HG02763 (cell line): Measurements from ENCODE around the gene CANT1.

Source experiments
- ATAC-seq: cut with Tn5 transposase; IDR thresholded peaks from one replicate; pipeline ENCODE4 v1.9.1; 2021; ENCODE audit warnings: mild to moderate bottlenecking, moderate library complexity; ENCODE audit not compliant: unreplicated experiment

Gene CANT1

DNA sequence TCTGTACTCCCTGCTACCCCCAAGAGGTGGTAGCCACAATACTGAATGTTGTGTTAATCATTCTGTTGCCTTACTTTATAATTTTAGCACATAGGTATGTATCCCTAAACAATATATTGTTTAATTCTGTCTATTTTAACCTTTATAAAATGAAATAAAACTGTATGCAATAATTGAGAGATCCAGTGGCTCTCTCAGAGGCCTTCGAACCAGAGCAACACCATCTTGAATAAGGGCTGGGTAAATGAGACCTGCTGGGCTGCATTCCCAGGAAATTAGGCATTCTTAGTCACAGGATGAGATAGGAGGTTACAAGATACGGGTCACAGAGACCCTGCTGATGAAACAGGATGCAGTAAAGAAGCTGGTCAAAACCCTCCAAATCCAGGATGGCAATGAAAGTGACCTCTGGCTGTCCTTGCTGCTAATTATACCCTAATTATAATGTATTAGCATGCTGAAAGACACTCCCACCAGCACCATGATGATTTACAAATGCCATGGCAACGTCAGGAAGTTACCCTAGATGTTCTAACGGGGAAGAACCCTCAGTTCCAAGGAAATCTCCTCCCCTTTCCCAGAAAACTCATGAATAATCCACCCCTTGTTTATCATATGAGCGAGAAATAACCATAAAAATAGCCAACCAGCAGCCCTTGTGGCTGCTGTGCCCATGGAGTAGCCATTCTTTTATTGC, 2.0 kb upstream of the CANT1 start:
- no peak for ATAC-seq

DNA sequence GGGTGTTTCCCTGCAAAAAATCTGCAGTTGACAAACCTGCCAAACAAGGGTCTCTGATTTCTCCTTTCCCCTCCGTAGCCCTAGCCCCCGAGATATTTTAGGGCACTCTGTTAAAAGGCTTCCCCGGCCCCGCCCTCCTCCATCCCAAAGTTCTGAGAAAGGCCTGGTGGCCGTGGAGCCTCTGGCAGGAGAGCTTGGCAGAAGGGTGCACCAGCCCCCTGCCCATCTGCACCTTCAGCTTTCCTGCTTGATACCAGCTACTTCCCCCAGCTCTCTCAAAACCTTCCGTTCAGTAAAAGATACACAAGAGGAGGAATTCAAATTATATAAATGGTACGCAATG, 711 bp upstream of the CANT1 start:
- ATAC-seq = no peak

DNA sequence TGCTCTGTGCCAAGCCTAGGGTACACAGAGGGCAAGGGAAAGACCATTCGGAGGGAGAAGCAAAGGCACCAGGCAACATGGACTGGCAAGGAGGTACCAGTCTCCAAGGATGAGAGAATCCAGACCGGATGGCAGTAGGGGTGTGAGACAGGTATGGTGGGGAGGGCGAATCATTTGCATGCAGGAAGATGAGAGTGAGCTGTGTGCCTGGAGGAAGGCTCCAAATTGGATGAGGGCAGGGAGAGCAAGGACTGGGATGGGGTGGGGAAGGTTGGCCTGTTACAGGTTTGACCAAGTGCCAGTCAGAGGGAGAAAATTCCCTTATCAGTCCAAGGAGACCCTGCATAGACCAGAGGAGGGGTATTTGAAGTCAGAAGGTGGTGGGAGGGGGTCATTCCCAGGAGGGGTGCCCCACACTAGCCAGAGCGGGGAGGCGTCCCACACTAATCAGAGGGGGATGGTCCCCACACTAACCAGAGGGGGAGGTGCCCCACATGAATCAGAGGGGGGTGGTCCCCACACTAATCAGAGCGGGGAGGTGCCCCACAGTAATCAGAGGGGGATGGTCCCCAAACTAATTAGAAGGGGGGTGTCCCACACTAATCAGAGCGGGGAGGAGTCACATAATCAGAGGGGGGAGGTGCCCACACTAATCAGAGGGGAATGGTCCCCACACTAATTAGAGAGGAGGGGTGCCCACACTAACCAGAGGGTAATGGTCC, 737 bp downstream of the CANT1 start:
- ATAC-seq = no peak

DNA sequence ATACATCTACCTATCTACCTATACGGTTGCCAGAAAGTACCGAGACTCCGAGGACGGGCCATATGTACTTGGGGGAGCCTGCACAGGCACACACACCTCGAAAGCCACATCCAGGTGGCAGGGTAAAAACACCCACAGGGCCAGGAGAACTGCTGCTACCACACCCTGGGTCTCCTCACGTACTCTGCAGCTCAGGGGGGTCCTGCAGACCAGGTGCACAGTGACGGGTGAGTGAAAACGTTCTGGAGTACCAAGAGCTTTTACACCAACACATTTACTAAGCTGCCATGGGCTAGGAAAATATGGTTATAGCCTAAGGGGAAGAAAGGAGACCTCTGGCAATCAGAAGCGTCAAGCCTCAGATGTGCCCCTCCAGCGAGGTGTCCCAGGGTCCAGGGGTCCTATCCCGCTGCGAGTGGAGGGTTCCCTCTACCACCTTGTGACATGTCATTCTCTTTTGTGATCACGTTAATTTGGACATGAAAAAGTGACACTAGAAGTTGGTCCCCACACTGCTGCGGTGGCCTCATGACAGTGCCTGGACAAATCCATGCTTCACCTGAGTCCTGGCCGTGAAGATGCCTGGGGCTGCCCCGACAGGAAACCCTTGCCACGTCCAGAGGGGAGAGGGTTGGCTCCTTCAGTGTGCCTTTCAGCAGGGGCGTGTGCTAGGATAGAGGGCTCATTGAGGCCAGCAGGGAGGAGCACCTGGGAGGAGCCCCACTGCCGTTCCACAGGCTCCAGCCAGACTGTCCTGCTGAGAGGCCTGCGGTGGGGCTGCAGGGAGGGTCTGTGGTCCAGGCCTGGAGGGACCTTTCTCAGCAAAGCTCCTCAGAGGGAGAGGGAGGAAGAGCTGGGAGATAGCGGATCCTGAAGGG, 1.8 kb downstream of the CANT1 start:
- no peak for ATAC-seq

DNA sequence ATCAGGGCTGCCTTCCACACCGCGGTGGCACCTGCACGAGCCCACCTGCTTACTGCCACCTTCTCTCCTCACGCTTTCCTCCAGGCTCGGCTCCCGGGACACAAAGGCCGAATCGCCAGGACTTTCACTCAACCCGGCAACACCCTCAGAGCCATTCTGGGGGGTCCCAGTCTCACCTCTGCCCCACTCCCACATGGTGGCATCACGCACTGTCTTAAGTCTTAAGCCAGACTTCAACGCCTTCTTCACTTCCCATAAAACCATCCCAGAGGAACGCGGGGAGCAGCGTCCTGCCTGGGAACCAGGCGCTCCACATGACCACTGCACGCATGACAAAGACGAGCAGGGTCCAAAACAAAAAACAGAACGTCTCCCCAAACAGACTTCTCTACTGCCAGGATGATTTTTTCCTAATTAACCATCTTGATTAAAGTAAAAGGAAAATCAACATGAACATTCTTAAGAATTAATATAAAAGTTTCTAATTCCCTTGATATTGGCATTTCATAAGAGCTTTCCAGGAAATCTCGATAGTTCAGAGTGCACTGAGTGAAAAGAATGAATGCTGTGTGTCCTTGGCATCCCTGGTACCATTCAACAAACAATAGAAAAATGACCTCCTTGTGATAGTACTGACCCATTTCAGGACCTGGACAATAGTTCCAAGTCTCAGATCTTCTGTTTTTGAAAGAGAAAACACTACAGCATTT, 2.6 kb downstream of the CANT1 start:
- no peak for ATAC-seq

DNA sequence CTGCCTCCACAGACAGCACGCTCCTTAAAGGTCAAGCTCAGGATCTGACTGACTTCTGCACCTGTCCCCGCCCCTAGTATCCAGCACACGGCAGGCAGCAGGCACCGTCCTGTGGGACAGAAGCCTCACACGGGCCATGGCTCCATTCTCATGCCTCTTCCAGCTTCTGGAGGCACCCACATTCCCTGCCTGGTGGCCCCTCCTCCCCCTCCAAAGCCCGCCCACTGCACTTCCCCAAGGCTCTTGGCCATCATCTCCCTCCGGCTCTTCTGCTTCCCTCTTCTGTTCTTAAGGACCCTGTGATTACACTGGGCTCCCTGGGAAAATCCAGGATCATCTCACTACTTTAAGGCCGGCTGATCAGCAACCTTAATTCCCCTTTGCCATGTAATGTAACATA, 3.5 kb downstream of the CANT1 start:
- no peak for ATAC-seq

DNA sequence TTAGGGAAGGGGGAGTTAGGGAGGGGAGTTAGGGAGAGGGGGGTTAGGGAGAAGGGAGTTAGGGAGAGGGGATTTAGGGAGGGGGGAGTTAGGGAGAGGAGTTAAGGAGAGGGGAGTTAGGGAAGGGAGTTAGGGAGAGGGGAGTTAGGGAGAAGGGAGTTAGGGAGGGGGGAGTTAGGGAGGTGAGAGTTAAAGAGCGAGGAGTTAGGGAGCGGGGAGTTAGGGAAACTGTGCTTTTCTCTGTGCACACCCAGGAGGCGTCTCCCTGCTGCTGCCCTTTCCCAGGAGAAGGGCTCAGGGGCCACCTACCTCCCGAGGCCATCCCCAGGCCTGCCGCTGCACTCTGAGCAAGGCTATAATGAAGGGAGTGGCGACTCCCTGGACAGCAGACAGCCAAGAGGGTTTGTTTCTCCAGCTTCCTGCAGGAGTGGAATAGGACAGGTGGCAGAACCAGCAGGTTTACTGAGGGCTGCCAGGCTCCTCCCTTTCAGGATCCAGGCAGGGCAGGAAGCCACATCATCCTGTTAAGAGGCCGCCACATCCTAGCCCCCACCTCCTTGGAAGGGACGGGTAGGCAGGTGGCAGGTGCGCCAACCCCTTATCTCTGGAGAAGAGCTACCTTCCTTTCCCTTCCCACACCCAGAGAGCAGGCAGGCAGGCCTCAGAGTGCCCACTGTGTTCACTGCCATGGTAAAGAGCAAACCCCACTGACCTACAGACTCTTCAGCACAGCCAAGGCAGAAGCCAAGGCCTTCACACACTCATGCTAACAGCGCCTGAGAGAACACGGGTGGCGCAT, 4.3 kb downstream of the CANT1 start:
- no peak for ATAC-seq

DNA sequence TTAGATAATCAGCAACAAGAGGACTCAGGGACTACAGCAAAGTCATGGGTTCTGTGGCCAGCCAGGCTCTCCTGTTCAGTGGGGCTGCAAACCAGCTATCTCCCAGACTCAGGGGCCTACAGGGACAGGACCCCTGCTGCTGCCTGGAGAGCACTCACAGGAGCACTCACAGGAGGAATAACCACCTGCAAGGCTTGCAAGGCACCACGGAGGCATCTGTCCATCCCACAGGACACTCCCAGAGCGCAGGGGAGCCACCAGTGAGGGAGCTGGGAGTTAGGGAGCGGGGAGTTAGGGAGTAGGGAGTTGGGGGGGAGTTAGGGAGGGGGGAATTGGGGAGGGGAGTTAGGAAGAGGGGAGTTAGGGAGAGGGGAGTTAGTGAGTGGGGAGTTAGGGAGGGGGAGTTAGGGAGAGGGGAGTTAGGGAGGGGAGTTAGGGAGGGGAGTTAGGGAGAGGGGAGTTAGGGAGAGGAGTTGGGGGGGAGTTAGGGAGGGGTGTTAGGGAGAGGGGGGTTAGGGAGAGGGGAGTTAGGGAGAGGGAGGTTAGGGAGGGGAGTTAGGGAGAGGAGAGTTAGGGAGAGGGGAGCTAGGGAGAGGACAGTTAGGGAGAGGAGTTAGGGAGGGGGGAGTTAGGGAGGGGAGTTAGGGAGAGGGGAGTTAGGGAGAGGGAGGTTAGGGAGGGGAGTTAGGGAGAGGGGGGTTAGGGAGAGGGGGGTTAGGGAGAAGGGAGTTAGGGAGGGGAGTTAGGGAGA, 5.7 kb downstream of the CANT1 start:
- ATAC-seq = no peak

DNA sequence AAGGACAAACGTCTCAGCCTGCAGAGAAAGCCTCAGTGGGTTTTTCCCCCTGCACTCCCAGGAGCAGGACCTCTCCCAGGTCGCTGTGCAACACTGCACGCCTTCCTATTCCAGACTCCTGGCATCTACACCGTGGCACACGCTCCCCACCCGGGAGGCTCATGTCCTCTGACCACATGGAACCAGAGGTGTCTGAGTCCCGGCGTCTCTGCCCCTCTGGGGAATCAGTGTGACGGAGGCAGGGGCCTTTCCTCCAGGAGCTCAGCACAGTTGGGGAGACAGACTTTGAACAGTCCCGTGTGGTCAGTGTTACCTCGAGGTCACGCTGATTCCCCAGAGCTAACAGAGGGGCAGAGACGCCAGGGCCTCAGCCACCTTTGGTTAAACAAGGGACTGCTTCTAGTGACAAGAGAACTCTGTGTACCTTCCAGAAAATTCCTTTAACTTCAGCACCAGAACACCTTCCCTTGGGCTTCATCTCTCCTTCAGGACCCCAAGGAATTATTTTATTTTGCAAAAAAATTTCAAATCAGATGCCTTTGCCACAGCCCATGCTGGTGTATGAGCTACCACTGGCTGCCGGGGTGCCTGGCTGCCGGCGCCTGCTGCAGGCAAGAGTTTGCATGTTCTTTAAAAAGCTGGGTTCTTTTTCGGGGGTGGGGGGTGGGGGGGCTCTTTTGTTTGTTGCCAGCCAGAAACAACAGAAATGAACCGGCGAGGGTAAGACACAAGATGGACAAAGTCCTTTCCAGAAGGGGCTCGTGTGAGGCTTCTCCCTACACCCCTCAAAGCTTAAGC, 6.6 kb downstream of the CANT1 start:
- ATAC-seq = no peak

DNA sequence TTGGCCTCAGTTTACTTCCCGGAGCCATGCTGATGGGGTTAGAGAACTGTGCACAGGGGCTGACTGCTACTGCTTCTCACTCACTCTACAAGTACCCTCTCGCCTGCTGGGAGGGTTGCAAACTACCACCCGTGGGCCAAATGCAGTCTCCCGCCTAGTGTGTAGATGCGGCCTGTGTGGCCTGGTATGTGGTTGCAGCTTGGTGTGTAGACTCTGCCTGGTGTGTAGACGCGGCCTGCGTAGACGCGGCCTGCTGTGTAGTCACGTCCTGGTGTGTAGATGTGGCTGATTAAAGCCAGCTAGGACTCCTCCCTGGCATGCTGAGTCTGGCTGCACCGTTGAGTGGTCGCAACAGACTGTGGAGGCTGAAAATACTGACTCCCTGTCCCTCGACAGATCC, 7.3 kb downstream of the CANT1 start:
- ATAC-seq = no peak

DNA sequence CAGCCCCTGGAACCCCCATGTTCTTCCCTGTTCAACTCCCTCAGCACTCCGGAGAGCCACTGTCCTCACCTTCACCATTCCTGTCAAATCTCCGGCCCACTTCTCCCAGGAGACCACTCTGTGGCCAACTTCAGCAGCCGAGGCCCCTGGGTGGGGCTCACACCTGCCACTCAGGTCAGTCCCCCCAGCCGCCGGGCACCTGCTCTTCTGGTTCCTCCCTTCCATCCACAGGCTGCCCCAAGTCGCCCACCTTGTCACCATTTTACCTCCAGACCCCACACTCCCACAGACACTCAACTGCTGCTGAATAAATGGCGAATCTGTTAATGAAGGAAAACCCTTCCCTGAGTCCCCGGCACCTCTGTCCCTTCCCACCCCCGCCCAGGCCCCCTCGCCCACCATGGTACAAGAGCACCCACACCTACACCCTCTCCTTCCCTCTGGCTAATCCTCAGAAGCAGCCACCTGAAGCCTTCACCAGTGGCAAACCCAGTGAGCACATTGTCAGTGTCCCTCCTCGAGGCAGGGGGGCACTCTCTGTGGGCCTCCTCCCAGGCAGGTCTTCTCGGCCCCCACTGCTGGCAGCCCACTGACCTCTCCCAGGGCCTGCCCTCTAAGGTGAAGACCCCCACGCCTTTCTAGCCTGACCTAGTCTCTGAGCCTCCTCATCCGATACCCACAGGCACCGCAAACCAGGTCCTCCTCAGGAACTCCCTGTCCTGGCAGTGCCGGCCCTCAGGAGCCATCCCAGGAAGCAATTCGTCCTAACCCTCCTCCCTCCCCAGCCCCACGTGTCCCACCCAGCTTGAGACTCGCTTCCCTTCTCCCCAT, 8.2 kb downstream of the CANT1 start:
- ATAC-seq = no peak

DNA sequence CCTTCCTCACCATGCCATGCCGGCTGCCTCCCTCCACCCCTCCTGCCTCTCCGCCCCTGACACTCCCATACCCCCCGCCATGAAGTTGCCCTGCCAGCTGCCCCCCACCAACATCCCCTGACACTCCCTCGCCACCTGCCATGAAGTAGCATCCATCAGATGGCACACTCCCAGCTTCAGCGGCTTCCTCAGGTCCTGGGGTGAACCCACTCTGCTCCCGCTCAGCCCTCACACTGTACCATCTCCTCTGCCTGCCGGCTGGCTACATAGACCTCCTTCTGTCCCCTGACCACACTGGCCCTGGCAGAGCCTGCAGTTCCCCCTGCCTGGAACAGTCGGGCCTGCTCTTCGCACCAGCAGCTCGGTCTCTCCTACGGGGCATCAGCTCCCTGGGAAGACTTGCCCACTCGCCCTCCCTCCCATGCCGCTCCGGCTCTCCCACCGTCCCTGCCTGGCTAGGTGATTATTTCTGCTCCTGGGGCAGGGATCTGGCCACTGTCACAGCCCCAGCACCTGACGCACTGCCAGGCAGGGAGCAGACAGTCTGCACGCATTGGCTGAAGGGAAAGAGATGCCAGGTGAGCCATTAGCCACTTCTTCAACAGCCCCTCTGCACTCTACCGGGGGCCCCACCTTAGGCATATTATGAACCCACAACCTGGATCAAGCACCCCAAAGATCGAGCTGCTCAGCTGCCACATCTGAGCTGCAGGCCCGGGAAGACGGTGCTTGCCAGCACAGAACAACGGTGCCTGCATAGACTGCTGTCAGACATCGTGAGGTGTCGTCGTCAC, 9.0 kb downstream of the CANT1 start:
- ATAC-seq = no peak

DNA sequence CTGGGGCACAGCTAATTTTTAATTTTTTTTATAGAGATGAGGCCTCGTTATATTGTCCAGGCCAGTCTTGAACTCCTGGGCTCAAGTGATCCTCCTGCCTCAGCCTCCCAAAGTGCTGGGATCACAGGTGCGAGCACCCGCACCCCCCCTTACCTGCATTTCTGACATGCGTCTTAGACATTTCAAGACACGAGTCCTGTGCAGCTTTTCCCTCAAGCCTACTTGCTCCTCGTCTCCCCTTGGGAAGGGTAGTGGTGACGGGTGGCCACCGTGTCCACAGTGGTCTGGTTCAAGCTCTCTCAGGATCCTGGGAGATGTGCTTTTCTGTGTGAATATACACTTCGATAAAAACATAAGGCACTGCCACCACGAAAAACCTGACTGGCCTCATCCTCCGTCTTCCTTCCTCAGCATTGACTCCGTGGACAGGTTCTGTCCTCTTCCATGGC, 9.6 kb downstream of the CANT1 start:
- no peak for ATAC-seq

DNA sequence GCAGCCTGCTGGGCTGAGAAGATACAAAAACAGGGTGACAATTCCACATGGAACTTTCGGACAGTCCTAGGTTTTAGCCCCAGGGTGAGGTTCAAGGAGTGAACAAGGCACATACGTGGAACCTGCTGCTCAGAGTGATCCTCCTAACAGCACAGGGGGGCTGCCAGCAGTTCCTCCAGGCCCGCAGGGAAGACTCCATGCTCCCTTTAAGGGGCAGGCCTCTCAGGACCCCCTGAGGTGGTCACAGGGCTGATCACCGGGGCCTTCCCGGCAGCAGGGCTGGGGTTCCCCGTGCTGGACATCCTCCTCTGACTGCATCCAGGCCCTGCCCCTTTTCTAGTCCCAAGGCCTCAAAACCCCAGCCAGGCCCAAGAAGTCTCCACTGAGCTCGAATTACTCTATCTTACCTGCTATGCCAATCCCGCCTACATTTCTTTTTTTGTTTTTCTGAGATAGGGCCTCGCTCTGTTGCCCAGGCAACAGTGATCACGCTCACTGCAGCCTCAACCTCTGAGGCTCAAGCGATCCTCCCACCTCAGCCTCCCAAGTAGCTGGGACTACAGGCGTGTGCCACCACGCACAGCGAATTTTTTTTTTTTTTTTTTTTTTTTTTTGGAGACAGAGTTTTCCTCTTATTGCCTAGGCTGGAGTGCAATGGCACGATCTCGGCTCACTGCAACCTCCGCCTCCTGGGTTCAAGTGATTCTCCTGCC, 10.4 kb downstream of the CANT1 start:
- ATAC-seq = no peak

DNA sequence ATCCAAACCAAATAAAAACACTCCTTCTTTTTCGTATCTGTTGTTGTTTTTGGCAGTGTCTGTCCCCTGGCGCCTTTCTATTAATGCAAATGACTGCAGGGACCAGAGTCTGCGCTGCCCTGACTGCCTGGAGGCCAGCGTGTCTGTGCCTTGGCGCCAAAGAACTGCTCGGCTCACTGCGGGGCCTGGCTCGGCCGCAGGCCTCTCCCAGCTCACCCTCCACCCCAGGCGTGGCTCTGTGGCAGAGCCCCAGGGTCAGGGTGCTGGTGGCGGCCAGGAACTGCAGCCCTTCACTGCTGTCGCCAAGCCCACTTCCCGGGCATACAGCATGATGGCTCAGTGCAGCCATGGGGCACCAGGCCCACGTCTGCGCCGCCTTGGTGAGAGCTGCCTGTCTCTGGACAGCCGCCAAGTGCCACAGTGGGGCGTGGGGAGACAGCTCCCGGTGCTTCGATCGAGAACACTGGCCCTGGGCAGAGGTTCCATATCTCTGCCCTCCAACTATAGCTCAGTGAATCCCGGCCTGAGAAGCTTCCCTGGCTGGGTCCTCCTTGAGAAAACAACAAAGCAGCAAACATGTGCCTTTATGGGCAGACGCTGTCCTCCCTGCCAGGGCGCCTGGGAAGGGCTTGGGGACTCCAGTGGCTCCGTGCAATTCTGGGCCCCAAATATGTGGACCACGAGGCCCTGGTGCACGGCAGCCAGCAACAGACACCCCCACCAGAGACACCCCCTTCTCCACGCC, 11.1 kb downstream of the CANT1 start:
- ATAC-seq = no peak

DNA sequence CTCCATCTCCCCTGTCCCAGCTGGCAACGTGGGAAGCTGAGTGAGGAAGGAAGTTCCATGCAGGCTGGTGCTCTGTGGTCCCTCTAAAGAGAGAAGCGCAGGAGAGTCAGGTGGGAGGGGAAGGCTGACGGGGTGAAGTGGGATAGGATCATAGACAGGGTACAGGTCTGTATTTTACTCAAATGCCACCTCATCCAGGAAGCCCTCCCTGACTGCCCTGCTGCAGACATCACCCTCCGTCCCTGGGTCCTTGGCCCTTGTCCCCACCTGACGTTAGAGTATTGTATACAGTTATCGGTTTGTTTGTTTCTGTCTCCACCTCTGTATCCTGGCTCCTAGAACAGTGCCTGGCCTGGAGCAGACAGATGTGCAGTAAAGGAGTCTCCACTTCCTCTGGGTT, 11.7 kb downstream of the CANT1 start:
- ATAC-seq = no peak
